Epithelial cell of proximal tubule (primary cell): ENCODE results near the gene MED12L. TPM values are rescaled to one million over a fixed set of nuclear protein-coding genes. Genes with fewer than 3 reads are reported as not detected.

Experiments used
- DNase-seq: peaks from one replicate; pipeline ENCODE4 v3.0.0-alpha.2; 2011; ENCODE audit warnings: low read depth
- H3K4me3 ChIP-seq: 2 replicates; pipeline ENCODE4 v1.5.1; 2011; ENCODE audit warnings: low read depth, mild to moderate bottlenecking, low read length
- CTCF ChIP-seq: conservative IDR thresholded peaks from 2 replicates; pipeline ENCODE4 v1.5.1; 2012; ENCODE audit warnings: low read depth, mild to moderate bottlenecking, low read length
- total RNA-seq: library from RNA; depleted of rRNA; stranded (reverse); fragments of >200 nt; gene quantifications from 2 replicates; pipeline ENCODE4 v1.2.3, GENCODE V29; 2015

Gene MED12L
- total RNA-seq, 1 donor from 2014 or later = 0.12 TPM

- no peak for DNase-seq
- no peak overlapping the region for H3K4me3 ChIP-seq
- TF ChIP-seq CTCF = no peak
These were observed 337.6 kb downstream of the MED12L start for GRCh38 chr3:151423091-151423490.

- TF ChIP-seq CTCF = peak; percentile 55
- H3K4me3 ChIP-seq = no peak overlapping the region
- no peak for DNase-seq
These were observed 340.3 kb downstream of the MED12L start for GRCh38 chr3:151425627-151426340.

- TF ChIP-seq CTCF = peak; percentile 32
- no peak overlapping the region for H3K4me3 ChIP-seq
- DNase-seq = no peak
These were observed 340.8 kb downstream of the MED12L start for GRCh38 chr3:151426341-151426657.

GRCh38 chr3:151428386-151428785 lies 342.9 kb downstream of the MED12L start:
- no peak for DNase-seq
- H3K4me3 ChIP-seq = no peak overlapping the region
- TF ChIP-seq CTCF = no peak

GRCh38 chr3:151430821-151431484 lies 345.5 kb downstream of the MED12L start:
- no peak for DNase-seq
- no peak for TF ChIP-seq CTCF
- H3K4me3 ChIP-seq = no peak overlapping the region

GRCh38 chr3:151431940-151432339 lies 346.5 kb downstream of the MED12L start:
- no peak overlapping the region for H3K4me3 ChIP-seq
- no peak for TF ChIP-seq CTCF
- peak; percentile 46 for DNase-seq
